T1000 (cell line): ENCODE data around the gene KIF27.
"Not testable (repeated sequence)": the region's sequence is repeated elsewhere in the genome, so short reads cannot be mapped to it uniquely, and the experiment has no call there.

Source experiments
- DNase-seq: peaks from one replicate; lab custom pipeline; 2025; ENCODE audit warnings: mixed read lengths; lab: John Stamatoyannopoulos, UW

The KIF27 gene

DNA sequence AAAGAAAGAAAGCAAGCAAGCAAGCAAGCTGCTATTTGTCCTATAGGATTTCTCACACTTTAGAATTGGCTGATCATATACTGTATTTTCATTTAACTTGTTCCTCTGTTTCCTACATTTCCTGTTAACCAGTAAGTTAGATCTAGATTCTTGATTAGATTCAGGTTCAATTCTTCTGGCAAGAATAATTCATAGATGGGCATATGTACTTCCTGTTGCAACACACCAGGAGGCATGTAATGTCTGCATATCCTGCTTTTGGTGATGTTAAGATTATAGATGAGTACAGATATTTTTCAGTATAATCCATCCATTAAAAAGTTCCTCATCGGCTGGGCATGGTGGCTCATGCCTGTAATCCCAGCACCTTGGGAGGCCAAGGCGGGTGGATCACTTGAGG lies 10.8 kb upstream of the KIF27 start:
- DNase-seq, result no peak

- DNase-seq, result no peak
Measured at GRCh38 chr9:83930881-83931280, 9.6 kb upstream of the KIF27 start.

DNA sequence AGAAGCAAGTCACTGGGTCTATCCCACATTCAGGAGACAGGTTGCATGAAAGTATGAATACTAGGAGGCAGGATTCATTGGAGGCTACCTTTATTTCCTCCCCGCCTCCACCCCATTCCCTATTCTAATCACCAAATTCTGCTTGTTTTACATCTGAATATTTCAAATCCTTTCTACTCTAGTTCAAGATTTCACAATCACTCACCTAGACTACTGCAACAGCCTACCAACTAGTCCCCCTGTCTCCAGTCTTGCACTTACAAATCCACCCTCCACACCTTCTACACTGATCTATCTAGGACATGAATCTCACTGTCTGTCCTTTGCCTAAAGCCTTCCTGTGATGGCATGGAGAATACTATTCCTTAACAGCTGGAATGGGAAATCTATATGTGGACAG lies 6.4 kb upstream of the KIF27 start:
- no peak for DNase-seq

- no peak for DNase-seq
Measured at GRCh38 chr9:83920469-83920926, 734 bp downstream of the KIF27 start.

- no peak for DNase-seq
Measured at GRCh38 chr9:83919111-83919510, 2.1 kb downstream of the KIF27 start.

- not testable (repeated sequence) for DNase-seq
Measured at GRCh38 chr9:83912194-83912593, 9.0 kb downstream of the KIF27 start.

DNA sequence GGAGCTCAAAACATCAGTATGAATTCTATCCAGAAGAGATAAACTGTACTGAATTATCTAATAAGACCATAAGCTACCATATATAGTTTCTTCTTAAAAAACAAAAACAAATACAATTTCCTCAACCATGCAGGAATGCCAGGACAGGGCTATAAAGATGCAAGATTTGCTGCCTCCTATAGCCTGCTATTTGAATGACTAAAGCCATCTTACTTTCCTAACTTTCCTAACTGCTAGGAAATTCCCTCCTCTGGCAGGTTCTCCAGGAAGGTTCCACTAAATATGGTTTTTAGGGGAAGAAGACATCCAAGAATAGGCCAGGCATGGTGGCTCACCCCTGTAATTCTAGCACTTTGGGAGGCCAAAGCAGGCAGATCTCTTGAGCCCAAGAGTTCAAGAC lies 15.1 kb downstream of the KIF27 start:
- no peak for DNase-seq

GRCh38 chr9:83900615-83901014 lies 20.6 kb downstream of the KIF27 start:
- DNase-seq, result not testable (repeated sequence)

DNA sequence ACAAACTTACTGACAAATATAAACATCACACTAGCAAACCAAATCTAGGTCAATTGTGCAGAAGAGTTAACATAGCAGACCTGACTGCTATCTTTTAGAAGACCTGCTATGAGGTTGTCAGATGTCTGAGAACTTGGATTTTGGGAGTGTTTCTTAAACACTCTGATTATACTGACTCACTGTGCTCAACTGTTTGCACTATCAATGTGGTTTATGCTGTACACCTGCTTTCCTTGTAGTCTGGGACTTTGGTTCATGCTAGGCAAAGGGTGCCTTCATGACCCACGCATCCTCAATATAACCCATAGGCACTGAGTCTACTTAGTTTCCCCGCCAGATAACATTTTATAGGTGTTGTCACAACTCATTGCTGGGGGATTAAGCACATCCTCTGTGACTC lies 26.9 kb downstream of the KIF27 start:
- DNase-seq, result not testable (repeated sequence)

GRCh38 chr9:83886498-83886897 lies 34.7 kb downstream of the KIF27 start:
- not testable (repeated sequence) for DNase-seq

- peak; percentile 71 for DNase-seq
Measured at GRCh38 chr9:83885559-83886240, 35.5 kb downstream of the KIF27 start.

- not testable (repeated sequence) for DNase-seq
Measured at GRCh38 chr9:83881687-83882408, 39.4 kb downstream of the KIF27 start.

DNA sequence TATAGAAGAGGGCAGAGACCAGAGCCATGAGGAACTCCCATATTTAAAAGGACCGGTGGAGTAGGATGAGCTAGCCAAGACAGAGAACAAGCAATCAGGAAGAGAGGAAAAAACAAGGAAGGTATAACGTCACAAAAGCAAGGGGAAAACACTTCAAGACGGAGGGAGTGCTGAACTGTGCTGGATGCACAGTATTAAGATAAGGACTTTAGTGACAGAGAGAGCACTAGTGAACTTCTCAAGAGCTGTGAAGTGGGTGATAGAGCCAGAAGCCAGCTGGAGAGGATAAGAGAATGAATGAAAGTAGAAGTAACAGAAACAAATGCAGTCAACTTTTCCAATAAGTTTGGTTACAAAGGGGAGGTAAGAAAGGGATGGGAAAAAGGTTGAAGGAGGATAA lies 45.7 kb downstream of the KIF27 start:
- not testable (repeated sequence) for DNase-seq

DNA sequence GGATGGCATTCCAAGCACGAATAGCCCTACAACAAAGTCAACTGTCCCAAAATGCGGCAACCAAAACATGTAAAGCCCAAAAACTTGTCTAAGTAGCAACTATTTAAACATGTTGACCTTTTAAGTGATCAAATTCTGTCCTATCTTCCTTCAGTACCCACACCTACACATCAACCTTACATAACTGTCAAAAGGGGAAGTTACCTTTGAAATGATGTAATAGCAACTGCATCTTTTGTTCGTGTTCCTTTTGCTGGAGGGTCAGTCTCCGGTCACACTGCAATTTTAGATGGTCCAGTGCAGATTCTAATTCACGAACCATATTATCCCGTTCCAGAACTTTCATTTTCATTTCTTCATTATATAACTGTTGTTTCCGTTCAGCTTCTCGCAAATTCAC lies 71.3 kb downstream of the KIF27 start:
- not testable (repeated sequence) for DNase-seq

GRCh38 chr9:83837070-83837643 lies 84.1 kb downstream of the KIF27 start:
- not testable (repeated sequence) for DNase-seq

GRCh38 chr9:83830426-83831071 lies 90.7 kb downstream of the KIF27 start:
- not testable (repeated sequence) for DNase-seq

- not testable (repeated sequence) for DNase-seq
Measured at GRCh38 chr9:83824986-83825623, 96.1 kb downstream of the KIF27 start.

GRCh38 chr9:83817356-83818278 lies 103.6 kb downstream of the KIF27 start, which contains the start of gene GKAP1:
Gene GKAP1, minus strand, starts transcription at chr9:83817769. Its CDS starts 11,252 bp downstream, at chr9:83806517.
- peak; percentile 65 for DNase-seq

GRCh38 chr9:83817011-83817355 lies 104.2 kb downstream of the KIF27 start:
- not testable (repeated sequence) for DNase-seq

- DNase-seq, result not testable (repeated sequence)
Measured at GRCh38 chr9:83815120-83815519, 106.1 kb downstream of the KIF27 start.

DNA sequence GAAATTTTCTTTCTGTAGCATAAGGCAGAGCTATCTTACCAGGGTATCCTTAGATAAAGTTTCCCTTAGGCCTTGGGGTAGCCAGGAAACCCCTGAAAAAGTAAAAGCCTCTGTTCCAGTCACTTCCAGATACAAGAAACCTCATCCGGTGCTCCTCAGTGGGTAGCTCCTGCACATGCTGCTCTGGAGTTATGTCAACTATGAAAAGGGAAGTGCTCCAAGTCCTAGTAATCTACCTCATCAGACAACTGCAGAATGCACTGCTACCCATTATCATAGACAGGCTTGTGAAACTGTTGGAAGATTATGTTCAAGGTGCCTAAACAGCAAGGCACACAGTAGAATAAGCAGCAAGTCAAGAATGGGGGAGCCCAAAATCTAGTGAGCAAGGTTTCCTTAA lies 112.0 kb downstream of the KIF27 start:
- DNase-seq, result not testable (repeated sequence)
